ENCODE data around the gene EVL.
A peak's percentile ranks its signal among the peaks of the same experiment; 100 is the strongest.
"Not testable (repeated sequence)": the region's sequence is repeated elsewhere in the genome, so short reads cannot be mapped to it uniquely, and the experiment has no call there.

The EVL gene

GRCh38 chr14:100149851-100150611 is 84.8 kb downstream of the EVL start:
- no peak for DNase-seq

- no peak for DNase-seq
Measured at GRCh38 chr14:100150932-100151587, 85.8 kb downstream of the EVL start.

- DNase-seq = no peak
Measured at GRCh38 chr14:100152091-100152490, 86.9 kb downstream of the EVL start.

- no peak for DNase-seq
Measured at GRCh38 chr14:100153560-100153959, 88.3 kb downstream of the EVL start.

- DNase-seq = no peak
Measured at GRCh38 chr14:100155049-100155621, 89.9 kb downstream of the EVL start.

GRCh38 chr14:100155756-100156616 is 90.8 kb downstream of the EVL start:
- no peak for DNase-seq

GRCh38 chr14:100156776-100157175 is 91.6 kb downstream of the EVL start:
- no peak for DNase-seq

GRCh38 chr14:100157548-100158232 is 92.5 kb downstream of the EVL start:
- not testable (repeated sequence) for DNase-seq

GRCh38 chr14:100158566-100159093 is 93.4 kb downstream of the EVL start:
- DNase-seq = no peak

GRCh38 chr14:100159094-100159864 is 94.1 kb downstream of the EVL start, which contains the start of gene DEGS2:
Gene DEGS2, minus strand, starts transcription at chr14:100159645. Its CDS starts 58 bp downstream, at chr14:100159587.
- peak; percentile 57 for DNase-seq

- DNase-seq = no peak
Measured at GRCh38 chr14:100159865-100160533, 94.8 kb downstream of the EVL start.

GRCh38 chr14:100160534-100160916 is 95.3 kb downstream of the EVL start:
- no peak for DNase-seq

- DNase-seq = no peak
Measured at GRCh38 chr14:100165376-100165775, 100.2 kb downstream of the EVL start.

GRCh38 chr14:100165831-100166440 is 100.7 kb downstream of the EVL start:
- DNase-seq = no peak

GRCh38 chr14:100168506-100168905 is 103.3 kb downstream of the EVL start:
- DNase-seq = no peak

- DNase-seq = no peak
Measured at GRCh38 chr14:100170880-100171279, 105.7 kb downstream of the EVL start.

GRCh38 chr14:100172811-100173210 is 107.6 kb downstream of the EVL start:
- no peak for DNase-seq

- DNase-seq = no peak
Measured at GRCh38 chr14:100173353-100173752, 108.1 kb downstream of the EVL start.

GRCh38 chr14:100176811-100177327 is 111.6 kb downstream of the EVL start:
- no peak for DNase-seq

- no peak for DNase-seq
Measured at GRCh38 chr14:100178691-100179090, 113.5 kb downstream of the EVL start.

Measured in CD4-positive, alpha-beta T cell treated with Interleukin-17A for 1 hour (primary cell).